DND-41 (cell line): ENCODE data around the gene PAX6.
"Not testable (repeated sequence)": the region's sequence is repeated elsewhere in the genome, so short reads cannot be mapped to it uniquely, and the experiment has no call there.

Experiments used
- ATAC-seq: fragments of 200-7000 bp; cut with Tn5 transposase; 3 replicates; pipeline ENCODE4 v1.9.1; 2021; ENCODE audit warnings: low read depth; ENCODE audit not compliant: insufficient read depth
- DNase-seq: peaks from one replicate; pipeline ENCODE4 v3.0.0-alpha.2; 2020
- H2AFZ ChIP-seq: 2 replicates; pipeline ENCODE4 v1.6.0; 2012; ENCODE audit warnings: low read depth, low read length
- H3K27ac ChIP-seq: 2 replicates; pipeline ENCODE4 v1.5.1; 2012; ENCODE audit warnings: low read length, inconsistent platforms
- H3K27me3 ChIP-seq: fragments of 200-600 bp; sonication (generic); 2 replicates; pipeline ENCODE4 v1.6.0; 2012; ENCODE audit warnings: low read length, mild to moderate bottlenecking, inconsistent platforms; ENCODE audit not compliant: insufficient read depth, poor library complexity
- H3K36me3 ChIP-seq: 2 replicates; pipeline ENCODE4 v1.5.1; 2012; ENCODE audit warnings: low read length, inconsistent platforms; ENCODE audit not compliant: insufficient read depth
- H3K4me1 ChIP-seq: 2 replicates; pipeline ENCODE4 v1.5.1; 2012; ENCODE audit warnings: mild to moderate bottlenecking, low read length; ENCODE audit not compliant: insufficient read depth
- H3K4me2 ChIP-seq: 2 replicates; pipeline ENCODE4 v1.6.0; 2012; ENCODE audit warnings: mild to moderate bottlenecking, moderate library complexity, low read length, inconsistent platforms; ENCODE audit not compliant: insufficient read depth
- H3K4me3 ChIP-seq, 2 experiments: fragments of 200-600 bp in 1 of 2; shearing (Covaris generic) in 1 of 2; 2 replicates each; pipeline ENCODE4 v1.5.1; 2012 to 2016; ENCODE audit warnings: inconsistent platforms in 2 of 2, low read length in 2 of 2, mild to moderate bottlenecking in 2 of 2, low read depth in 1 of 2, moderate library complexity in 1 of 2
- H3K79me2 ChIP-seq: 2 replicates; pipeline ENCODE4 v1.6.0; 2012; ENCODE audit warnings: low read length, inconsistent platforms; ENCODE audit not compliant: insufficient read depth
- H3K9ac ChIP-seq: 2 replicates; pipeline ENCODE4 v1.6.0; 2012; ENCODE audit warnings: low read depth, mild to moderate bottlenecking, inconsistent platforms, low read length, moderate library complexity
- H3K9me3 ChIP-seq: 2 replicates; pipeline ENCODE4 v1.5.1; 2012; ENCODE audit warnings: low read length, moderate library complexity, mild to moderate bottlenecking, inconsistent platforms; ENCODE audit not compliant: insufficient read depth, severe bottlenecking
- H4K20me1 ChIP-seq: 2 replicates; pipeline ENCODE4 v1.6.0; 2012; ENCODE audit warnings: low read length; ENCODE audit not compliant: insufficient read depth
- CTCF ChIP-seq: IDR thresholded peaks from 2 replicates; pipeline ENCODE4 v1.5.1; 2012; ENCODE audit warnings: borderline replicate concordance, low read length, moderate library complexity, mild to moderate bottlenecking; ENCODE audit not compliant: poor library complexity, severe bottlenecking; ENCODE audit errors: extremely low read depth
- EZH2 ChIP-seq: IDR thresholded peaks from 3 replicates; pipeline ENCODE4 v1.6.1; 2012; ENCODE audit warnings: borderline replicate concordance, low read depth, mild to moderate bottlenecking, moderate library complexity, low read length, inconsistent platforms; ENCODE audit not compliant: severe bottlenecking

The PAX6 gene

GRCh38 chr11:31761636-31762035 lies 49.5 kb downstream of the PAX6 start:
- DNase-seq (no peak), ATAC-seq (no peak)
- no peak overlapping the region for H3K9ac ChIP-seq
- H3K27me3 ChIP-seq = no peaks in the 10 kb centered on the region
- H3K4me2 ChIP-seq = no peak overlapping the region
- no peaks in the 10 kb centered on the region for H3K9me3 ChIP-seq
- no peak for TF ChIP-seq EZH2
- no peak for TF ChIP-seq CTCF
- no peaks in the 10 kb centered on the region for H3K36me3 ChIP-seq
- H3K79me2 ChIP-seq = no peaks in the 10 kb centered on the region
- H3K4me3 ChIP-seq = no peak overlapping the region
- no peaks in the 10 kb centered on the region for H4K20me1 ChIP-seq
- no peak overlapping the region for H3K27ac ChIP-seq
- no peaks in the 10 kb centered on the region for H3K4me1 ChIP-seq
- H2AFZ ChIP-seq = no peak overlapping the region

- no peaks in the 10 kb centered on the region for H3K27me3 ChIP-seq
- no peak overlapping the region for H3K4me2 ChIP-seq
- no peaks in the 10 kb centered on the region for H3K79me2 ChIP-seq
- no peaks in the 10 kb centered on the region for H4K20me1 ChIP-seq
- H2AFZ ChIP-seq = no peak overlapping the region
- H3K9me3 ChIP-seq = no peaks in the 10 kb centered on the region
- no peak for DNase-seq
- ATAC-seq = no peak
- H3K36me3 ChIP-seq = no peaks in the 10 kb centered on the region
- no peak overlapping the region for H3K4me3 ChIP-seq
- no peak for TF ChIP-seq EZH2
- H3K27ac ChIP-seq = no peak overlapping the region
- H3K4me1 ChIP-seq = no peaks in the 10 kb centered on the region
- no peak overlapping the region for H3K9ac ChIP-seq
Observed at GRCh38 chr11:31757260-31757835, 53.8 kb downstream of the PAX6 start.

GRCh38 chr11:31747581-31747980 lies 63.5 kb downstream of the PAX6 start:
- no peaks in the 10 kb centered on the region for H3K36me3 ChIP-seq

GRCh38 chr11:31740731-31741368 lies 70.3 kb downstream of the PAX6 start:
- not testable (repeated sequence) for DNase-seq

More at GRCh38 chr11:31747581-31747980, 63.5 kb downstream of the PAX6 start:
- Histone ChIP-seq H3K27me3 (no peaks in the 10 kb centered on the region), H3K79me2 (no peaks in the 10 kb centered on the region), H3K4me2 (no peak overlapping the region), H3K27ac (no peak overlapping the region), H4K20me1 (no peaks in the 10 kb centered on the region), H3K9me3 (no peaks in the 10 kb centered on the region), H3K9ac (no peak overlapping the region), H2AFZ (no peak overlapping the region), H3K4me1 (no peaks in the 10 kb centered on the region), H3K4me3 (no peak overlapping the region)
- no peak for DNase-seq
- ATAC-seq = no peak
- TF ChIP-seq EZH2 = no peak
- no peak for TF ChIP-seq CTCF

More at GRCh38 chr11:31740731-31741368, 70.3 kb downstream of the PAX6 start:
- not testable (repeated sequence) for H3K79me2 ChIP-seq, H3K4me2 ChIP-seq, H2AFZ ChIP-seq, ATAC-seq, H3K4me1 ChIP-seq, H3K27ac ChIP-seq, H3K9me3 ChIP-seq, H3K27me3 ChIP-seq, H4K20me1 ChIP-seq, H3K36me3 ChIP-seq, H3K9ac ChIP-seq, H3K4me3 ChIP-seq
